ENCODE measurements around the gene MON1B. TPM values are rescaled to one million over a fixed set of nuclear protein-coding genes. Genes with fewer than 3 reads are reported as not detected.
"Not testable (repeated sequence)": the region's sequence is repeated elsewhere in the genome, so short reads cannot be mapped to it uniquely, and the experiment has no call there.

Gene MON1B
- total and polyA plus RNA-seq, 2 of the 8 experiments (the other 6 are each of a cell fraction or from before 2014, with no cell fraction given), result 20.0 to 45.9 TPM

GRCh38 chr16:77238593-77238992 lies 47.6 kb downstream of the MON1B start:
- no peaks in the 10 kb centered on the region for H4K20me1 ChIP-seq (replicated peaks in 1 of 2; ENCODE audit: control insufficient read depth in 1 of 2, insufficient read depth in 2 of 2, low read length in 2 of 2)
- no peak overlapping the region; the same call in 1 of the 2 replicates for H3K18ac ChIP-seq (ENCODE audit: extremely low read depth, low read length)
- H3K79me2 ChIP-seq (ENCODE audit: control insufficient read depth in 1 of 2, insufficient read depth in 2 of 2, low read length in 2 of 2), result no peaks in the 10 kb centered on the region
- no peak overlapping the region for H3K9ac ChIP-seq (replicated peaks in 1 of 4; ENCODE audit: extremely low read depth in 1 of 4, low read depth in 3 of 4, low read length in 3 of 4)
- no peak overlapping the region; the same call in 1 of the 2 replicates for H2AK5ac ChIP-seq (ENCODE audit: low read depth, low read length)
- H4K91ac ChIP-seq (replicated peaks; ENCODE audit: insufficient read length, low read length), result no peak overlapping the region
- no peak overlapping the region for H2BK15ac ChIP-seq (ENCODE audit: low read length)
- DNase-seq (ENCODE audit: low read depth in 1 of 2, low spot score in 2 of 2) (no peak), FAIRE-seq (no peak)
- H2BK20ac ChIP-seq (ENCODE audit: low read length), result no peak overlapping the region
- peaks cover 0 to 11% (median 7%) of the 10 kb centered on the region in 4 experiments; a peak in 4 of 7 replicates for H3K4me1 ChIP-seq (replicated peaks in 1 of 4; ENCODE audit: control insufficient read depth in 3 of 4, insufficient read depth in 4 of 4, low read length in 3 of 4)
- H3K27me3 ChIP-seq (replicated peaks in 1 of 4; ENCODE audit: control insufficient read depth in 3 of 4, extremely low read depth in 1 of 4, insufficient read depth in 3 of 4, low read length in 3 of 4), result no peaks in the 10 kb centered on the region; a peak in 1 of 7 replicates
- WGBS, 2 experiments (ENCODE audit: extremely low coverage in 1 of 2, insufficient coverage in 1 of 2, insufficient read length in 1 of 2, insufficient replicate concordance in 2 of 2, low coverage in 1 of 2, low lambda C conversion rate in 2 of 2, missing lambda C conversion rate in 1 of 2), result 85% methylated on average over 5 of the region's 5 CpGs; no CpG with 5 or more reads in 1 of the 2 experiments
- no peak overlapping the region for H2BK5ac ChIP-seq (ENCODE audit: low read depth, low read length)
- no peaks in the 10 kb centered on the region for H3K9me3 ChIP-seq (ENCODE audit: insufficient read depth in 2 of 2, low read depth in 1 of 2, low read length in 1 of 2)
- H2BK12ac ChIP-seq (ENCODE audit: low read depth, low read length), result no peak overlapping the region
- H3K56ac ChIP-seq (replicated peaks; ENCODE audit: insufficient read length, low read depth, low read length), result no peak overlapping the region
- H3K4me3 ChIP-seq (ENCODE audit: extremely low read depth in 1 of 4, insufficient read depth in 2 of 4, low read depth in 3 of 4, low read length in 4 of 4), result no peak overlapping the region
- no peak overlapping the region for H3K4ac ChIP-seq (replicated peaks; ENCODE audit: insufficient read length, low read depth, low read length)
- H3K79me1 ChIP-seq (ENCODE audit: low read depth, low read length), result no peaks in the 10 kb centered on the region
- no peaks in the 10 kb centered on the region for H3K36me3 ChIP-seq (ENCODE audit: control insufficient read depth in 2 of 4, insufficient read depth in 4 of 4, low read length in 3 of 4)
- no peaks in the 10 kb centered on the region for H3K23me2 ChIP-seq (ENCODE audit: low read depth, low read length)
- H4K5ac ChIP-seq (ENCODE audit: insufficient read length, low read depth, low read length), result no peak overlapping the region
- no peak overlapping the region for H3K14ac ChIP-seq (ENCODE audit: insufficient read length)
- ChIA-PET CTCF (ENCODE audit: partially characterized antibody) (interaction anchor here (0.8 to 10.3 kb wide), 7 partner anchors 11 to 421 kb away, joined by 3 to 234 read pairs (median 6); no protein-coding TSS in a partner anchor), POLR2A (ENCODE audit: partially characterized antibody) (no interaction called here)
- TF ChIP-seq FOSL1 (IDR thresholded peaks at IDR 0.05; ENCODE audit: insufficient read depth, low read depth, low read length), result no peak
- H3K4me2 ChIP-seq (ENCODE audit: insufficient read depth in 1 of 2, low read depth in 2 of 2, low read length in 2 of 2), result no peak overlapping the region
- H2AFZ ChIP-seq (ENCODE audit: low read length), result no peak overlapping the region
- H3K27ac ChIP-seq (ENCODE audit: low read depth, low read length), result no peak overlapping the region
- H2BK120ac ChIP-seq (replicated peaks; ENCODE audit: low read depth, low read length), result no peak overlapping the region
- H4K8ac ChIP-seq (ENCODE audit: extremely low read depth, insufficient read depth, low read length), result no peak overlapping the region
- H3K23ac ChIP-seq (ENCODE audit: insufficient read length), result no peak overlapping the region

DNA sequence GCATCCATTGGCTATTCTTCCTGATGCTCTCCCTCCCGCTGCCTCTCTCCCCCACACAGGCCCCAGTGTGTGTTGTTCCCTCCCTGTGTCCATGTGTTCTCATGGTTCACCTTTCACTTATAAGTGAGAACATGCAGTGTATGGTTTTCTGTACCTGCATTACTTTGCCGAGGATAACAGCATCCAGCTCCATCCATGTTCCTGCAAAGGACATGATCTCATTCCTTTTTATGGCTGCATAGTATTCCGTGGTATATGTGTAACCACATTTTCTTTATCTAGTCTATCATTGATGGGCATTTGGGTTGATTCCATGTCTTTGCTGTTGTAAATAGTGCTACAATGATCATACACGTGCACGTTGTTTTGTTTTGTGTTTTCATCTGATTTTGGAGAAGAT lies 51.5 kb downstream of the MON1B start:
- H3K79me2 ChIP-seq (ENCODE audit: control insufficient read depth in 1 of 2, insufficient read depth in 2 of 2, low read length in 2 of 2); POLR2A ChIA-PET (ENCODE audit: partially characterized antibody); H3K79me1 ChIP-seq (ENCODE audit: low read depth, low read length); H2BK20ac ChIP-seq (ENCODE audit: low read length); H2BK15ac ChIP-seq (ENCODE audit: low read length); H2BK12ac ChIP-seq (ENCODE audit: low read depth, low read length); H2AFZ ChIP-seq (ENCODE audit: low read length); H2BK120ac ChIP-seq (replicated peaks; ENCODE audit: low read depth, low read length); H3K4me1 ChIP-seq (replicated peaks in 1 of 4; ENCODE audit: control insufficient read depth in 3 of 4, insufficient read depth in 4 of 4, low read length in 3 of 4); H3K23me2 ChIP-seq (ENCODE audit: low read depth, low read length); FAIRE-seq; H3K18ac ChIP-seq (ENCODE audit: extremely low read depth, low read length); H4K20me1 ChIP-seq (replicated peaks in 1 of 2; ENCODE audit: control insufficient read depth in 1 of 2, insufficient read depth in 2 of 2, low read length in 2 of 2); DNase-seq (ENCODE audit: low read depth in 1 of 2, low spot score in 2 of 2); H3K9me3 ChIP-seq (ENCODE audit: insufficient read depth in 2 of 2, low read depth in 1 of 2, low read length in 1 of 2); H2BK5ac ChIP-seq (ENCODE audit: low read depth, low read length); H3K56ac ChIP-seq (replicated peaks; ENCODE audit: insufficient read length, low read depth, low read length); H3K27me3 ChIP-seq (replicated peaks in 1 of 4; ENCODE audit: control insufficient read depth in 3 of 4, extremely low read depth in 1 of 4, insufficient read depth in 3 of 4, low read length in 3 of 4); H3K4me3 ChIP-seq (ENCODE audit: extremely low read depth in 1 of 4, insufficient read depth in 2 of 4, low read depth in 3 of 4, low read length in 4 of 4); H2AK5ac ChIP-seq (ENCODE audit: low read depth, low read length); H4K5ac ChIP-seq (ENCODE audit: insufficient read length, low read depth, low read length); H3K23ac ChIP-seq (ENCODE audit: insufficient read length); H3K9ac ChIP-seq (replicated peaks in 1 of 4; ENCODE audit: extremely low read depth in 1 of 4, low read depth in 3 of 4, low read length in 3 of 4); H3K14ac ChIP-seq (ENCODE audit: insufficient read length); H3K27ac ChIP-seq (ENCODE audit: low read depth, low read length); H3K36me3 ChIP-seq (ENCODE audit: control insufficient read depth in 2 of 4, insufficient read depth in 4 of 4, low read length in 3 of 4); H3K4me2 ChIP-seq (ENCODE audit: insufficient read depth in 1 of 2, low read depth in 2 of 2, low read length in 2 of 2); H4K8ac ChIP-seq (ENCODE audit: extremely low read depth, insufficient read depth, low read length); H3K4ac ChIP-seq (replicated peaks; ENCODE audit: insufficient read length, low read depth, low read length); H4K91ac ChIP-seq (replicated peaks; ENCODE audit: insufficient read length, low read length): not testable (repeated sequence)
- 94% methylated on average over 5 of the region's 5 CpGs; no CpG with 5 or more reads in 1 of the 2 experiments for WGBS, 2 experiments (ENCODE audit: extremely low coverage in 1 of 2, insufficient coverage in 1 of 2, insufficient read length in 1 of 2, insufficient replicate concordance in 2 of 2, low coverage in 1 of 2, low lambda C conversion rate in 2 of 2, missing lambda C conversion rate in 1 of 2)
- CTCF ChIA-PET (ENCODE audit: partially characterized antibody), result interaction anchor here (10.3 kb wide), 1 partner anchor 343 kb away, joined by 234 read pairs; no protein-coding TSS in a partner anchor
